HG02884 (cell line): ENCODE data around the gene CHMP5.

Experiments
- ATAC-seq: cut with Tn5 transposase; IDR thresholded peaks from one replicate; pipeline ENCODE4 v1.9.1; 2021; ENCODE audit warnings: mild to moderate bottlenecking, moderate library complexity; ENCODE audit not compliant: unreplicated experiment

The CHMP5 gene

DNA sequence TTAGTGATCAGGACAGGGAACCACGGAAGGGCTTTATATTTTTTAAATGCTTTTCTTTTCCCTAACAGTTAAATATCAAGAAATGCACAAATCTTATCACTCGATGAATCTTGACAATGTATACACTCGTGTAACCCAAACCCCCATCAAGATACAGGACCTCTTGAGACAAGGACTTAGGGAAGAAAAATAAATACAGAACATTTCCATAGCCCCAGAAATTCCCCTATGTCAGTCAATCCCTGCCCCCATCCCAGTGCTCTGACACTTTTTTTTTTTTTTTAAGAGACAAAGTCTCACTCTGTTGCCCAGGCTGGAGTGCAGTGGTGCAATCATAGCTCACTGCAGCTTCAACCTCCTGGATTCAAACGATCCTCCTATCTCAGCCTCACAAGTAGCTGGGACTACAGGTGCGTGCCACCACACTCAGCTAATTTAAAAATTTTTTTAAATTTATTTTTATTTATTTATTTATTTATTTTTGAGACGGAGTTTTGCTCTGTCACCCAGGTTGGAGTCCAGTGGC lies 22.2 kb upstream of the CHMP5 start:
- no peak for ATAC-seq

DNA sequence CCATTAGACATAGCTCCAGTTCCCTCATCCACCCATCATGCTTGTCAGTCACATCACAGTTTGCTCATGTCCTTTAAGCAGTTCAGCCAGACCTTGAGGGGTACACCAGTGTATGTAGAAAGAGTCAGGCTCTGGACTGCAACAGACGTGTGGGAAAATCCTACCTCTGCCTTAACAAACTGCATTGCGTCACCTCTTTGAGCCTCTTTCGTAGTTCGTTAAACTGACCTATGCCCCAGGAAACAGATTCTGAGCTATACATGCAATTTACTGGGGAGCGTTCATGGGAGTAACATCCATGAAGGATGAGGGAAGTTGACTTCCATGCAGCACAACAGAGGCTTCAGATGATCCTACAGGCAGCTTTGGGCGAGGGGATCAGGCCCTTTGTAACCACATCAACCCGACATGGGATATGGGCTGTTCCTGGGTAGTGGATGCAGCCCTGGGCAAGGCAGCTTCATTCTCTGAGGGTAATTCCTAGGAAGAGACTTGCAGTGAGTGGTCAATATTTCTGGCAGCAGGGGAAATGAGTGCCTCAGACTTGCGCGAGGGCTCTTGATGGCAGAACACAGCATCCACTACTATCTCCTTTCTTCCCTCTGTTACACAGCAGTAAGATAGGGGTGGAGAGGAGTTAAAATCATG lies 20.6 kb upstream of the CHMP5 start:
- no peak for ATAC-seq

DNA sequence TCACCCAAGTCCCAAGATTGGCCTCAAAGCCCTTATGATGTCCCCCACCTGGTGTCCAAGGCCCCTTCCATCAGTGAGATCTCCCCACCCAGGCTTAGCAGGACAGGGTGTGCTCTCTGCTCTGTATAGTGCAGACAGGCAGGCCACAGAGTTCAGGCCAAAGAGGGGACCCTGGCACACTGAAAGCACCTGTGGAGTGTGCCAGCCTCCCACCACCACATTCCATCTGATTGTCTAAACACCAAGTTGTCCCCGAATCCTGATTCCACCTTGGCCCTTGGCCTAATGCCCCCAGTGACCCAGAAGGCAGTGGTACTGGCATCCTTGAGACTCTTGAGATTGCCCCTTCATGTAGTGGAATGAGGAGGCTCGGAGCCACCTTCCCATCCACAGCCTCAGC lies 19.5 kb upstream of the CHMP5 start:
- no peak for ATAC-seq

DNA sequence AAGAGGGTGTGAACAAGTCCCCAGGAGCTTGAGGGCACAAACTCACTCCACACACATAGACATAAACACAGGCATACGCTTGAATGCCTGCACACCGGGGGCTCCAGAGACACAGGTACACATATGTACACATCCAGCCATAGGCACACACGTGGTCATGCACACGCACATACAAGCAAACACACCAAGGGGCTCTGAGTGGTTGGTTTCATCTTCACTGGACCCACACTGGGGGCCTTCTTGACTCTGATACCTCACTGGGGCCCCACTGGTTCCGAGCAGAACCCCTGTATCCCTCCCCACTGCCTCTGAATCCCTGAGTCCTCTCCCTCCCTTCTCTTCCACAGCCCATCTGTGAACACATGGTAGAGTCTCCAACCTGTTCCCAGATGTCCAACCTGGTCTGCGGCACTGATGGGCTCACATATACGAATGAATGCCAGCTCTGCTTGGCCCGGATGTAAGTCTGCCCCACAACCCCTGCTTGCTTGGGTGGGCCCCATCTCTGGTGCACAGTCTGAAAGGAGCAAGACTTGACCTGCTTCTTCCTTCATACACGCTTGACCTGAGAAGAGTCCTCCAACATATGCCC lies 18.5 kb upstream of the CHMP5 start:
- no peak for ATAC-seq

DNA sequence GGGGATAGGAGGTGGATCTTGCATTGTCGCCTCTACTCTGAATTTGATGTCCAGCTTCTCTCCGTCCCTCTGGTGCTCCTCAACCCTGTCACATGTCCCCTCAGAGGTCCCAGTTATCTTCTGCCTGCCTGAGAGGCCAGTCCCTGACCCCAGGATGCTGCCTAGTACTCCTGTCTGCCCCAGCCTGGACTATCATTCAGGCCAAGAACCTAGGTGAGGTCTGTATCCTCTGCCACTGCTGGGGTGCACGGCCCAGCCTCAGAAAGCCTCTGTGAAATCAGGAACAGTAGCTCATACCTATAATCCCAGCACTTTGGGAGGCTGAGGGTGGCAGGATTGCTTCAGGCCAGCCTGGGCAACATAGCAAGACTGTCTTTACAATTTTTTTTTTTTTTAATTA lies 16.2 kb upstream of the CHMP5 start:
- no peak for ATAC-seq

DNA sequence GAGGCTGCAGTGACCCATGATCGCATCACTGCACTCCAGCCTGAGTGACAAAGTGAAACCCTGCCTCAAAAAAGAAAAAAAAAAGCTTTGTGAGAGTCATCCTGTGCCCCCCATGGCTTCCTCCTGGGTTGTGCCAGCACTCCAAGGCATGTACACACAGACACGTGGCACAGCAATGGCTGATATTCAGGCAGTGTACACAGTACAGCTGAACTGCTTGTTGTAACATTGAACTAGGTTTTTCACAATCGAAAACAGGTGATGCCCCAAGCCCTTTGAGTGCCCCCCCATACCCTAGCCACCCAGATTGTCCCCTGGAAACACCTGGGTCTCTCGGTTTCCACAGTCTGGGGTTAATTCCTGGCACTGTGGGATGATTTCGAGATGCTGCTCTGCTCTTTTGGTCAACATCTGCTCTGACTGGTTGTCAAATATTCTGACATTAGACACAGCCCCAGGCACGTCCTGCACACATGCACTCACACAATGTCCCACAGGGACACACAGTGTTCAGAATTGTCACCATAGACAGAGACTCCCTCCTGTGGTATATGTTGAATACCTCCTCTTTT lies 15.7 kb upstream of the CHMP5 start:
- no peak for ATAC-seq

DNA sequence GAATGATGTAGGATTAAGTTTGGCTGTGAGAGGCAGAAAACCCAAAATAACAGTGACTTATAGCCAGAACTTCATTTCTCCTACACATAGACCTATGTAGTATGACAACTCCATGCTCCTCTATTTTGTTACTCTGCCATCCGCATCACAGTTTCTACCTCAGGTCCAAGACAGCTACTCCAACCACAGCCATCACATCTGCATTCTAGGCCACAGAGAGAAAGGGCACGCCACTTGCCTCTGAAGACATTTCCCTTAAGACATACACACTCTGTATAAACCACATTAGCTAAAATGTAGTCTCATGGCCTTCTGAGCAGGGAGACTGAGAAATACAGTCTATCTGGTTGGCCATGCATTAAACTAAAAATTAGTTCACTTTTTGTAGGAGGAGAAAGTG lies 14.9 kb upstream of the CHMP5 start:
- no peak for ATAC-seq

DNA sequence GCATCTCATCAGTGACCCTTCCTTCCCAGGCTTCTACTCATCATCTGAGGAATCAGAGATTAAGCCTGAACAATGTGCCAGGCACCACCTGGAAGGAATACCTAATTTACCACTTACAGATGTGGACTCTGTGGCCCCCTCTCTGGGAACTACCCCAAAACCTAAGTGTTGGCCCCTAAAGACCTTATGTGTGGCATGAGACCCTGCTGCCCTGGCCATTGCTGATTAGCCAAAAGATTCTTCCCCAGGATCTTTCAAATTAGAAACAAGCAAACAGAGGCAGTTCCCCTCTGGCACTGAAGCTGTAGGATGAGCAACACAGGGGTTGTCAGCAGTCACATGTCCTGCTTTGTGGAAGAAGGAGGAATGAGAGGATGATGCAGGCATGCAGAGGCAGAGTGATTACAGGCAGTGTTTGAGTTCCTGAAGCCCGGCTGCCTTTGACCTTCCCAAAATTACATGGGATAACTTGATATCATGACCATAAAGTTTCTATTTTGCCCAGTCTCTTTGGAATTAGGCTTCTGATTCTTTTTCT lies 14.3 kb upstream of the CHMP5 start:
- ATAC-seq: no peak

DNA sequence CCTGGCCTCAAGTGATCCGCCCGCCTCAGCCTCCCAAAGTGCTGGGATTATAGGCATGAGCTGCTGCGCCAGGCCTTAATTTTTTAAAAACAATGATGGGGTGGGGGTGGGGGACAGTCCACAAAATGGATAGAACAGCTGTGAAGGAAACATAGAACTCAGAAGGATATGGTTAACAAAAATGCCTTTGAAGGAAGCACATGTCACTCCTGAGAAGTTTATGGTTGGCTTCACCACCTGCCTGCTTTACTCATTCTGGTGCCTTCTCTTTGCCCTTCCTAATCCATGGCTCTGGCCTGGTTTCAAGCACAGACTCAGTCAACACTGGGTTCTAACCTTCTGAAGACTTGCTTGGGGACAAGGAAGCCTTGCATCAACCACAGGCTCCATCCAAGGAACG lies 10.6 kb upstream of the CHMP5 start:
- ATAC-seq: no peak

DNA sequence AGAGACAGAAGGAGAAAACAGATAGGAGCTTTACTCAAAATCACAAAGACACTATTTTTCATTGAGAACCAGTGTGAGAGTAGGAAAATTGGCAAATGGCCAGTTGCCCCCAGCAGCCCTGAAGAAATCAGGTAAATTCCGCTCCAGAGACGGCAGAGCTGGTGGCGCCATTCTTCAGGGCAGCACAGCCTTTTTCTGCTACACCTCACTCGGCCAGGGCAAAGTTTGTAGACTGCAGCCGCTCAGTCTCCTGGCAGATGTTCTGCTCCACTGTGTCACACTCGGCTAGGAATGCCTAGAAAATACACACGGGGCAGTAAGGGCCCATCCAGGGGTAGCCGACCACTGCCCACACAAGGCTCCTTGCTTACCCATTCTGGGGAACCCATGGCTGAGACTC lies 9.8 kb upstream of the CHMP5 start:
- no peak for ATAC-seq

DNA sequence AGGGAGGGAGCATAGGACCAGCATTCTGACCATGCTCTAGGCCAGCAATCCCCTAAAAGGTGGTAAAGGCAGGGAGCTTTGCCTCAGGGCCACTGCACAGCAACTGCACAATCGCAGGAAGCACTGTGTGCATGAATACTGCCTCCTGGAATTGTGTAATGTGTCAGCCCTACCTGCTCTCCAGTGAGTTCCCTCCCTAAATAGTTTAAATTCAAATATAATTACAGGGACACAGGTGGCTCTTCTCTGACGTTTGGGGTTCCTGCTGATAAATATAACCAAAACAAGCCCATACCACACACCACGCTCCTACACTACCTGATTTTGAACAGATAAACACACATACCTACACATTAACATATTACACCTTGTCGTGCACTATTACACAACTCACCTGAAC lies 9.4 kb upstream of the CHMP5 start:
- no peak for ATAC-seq

DNA sequence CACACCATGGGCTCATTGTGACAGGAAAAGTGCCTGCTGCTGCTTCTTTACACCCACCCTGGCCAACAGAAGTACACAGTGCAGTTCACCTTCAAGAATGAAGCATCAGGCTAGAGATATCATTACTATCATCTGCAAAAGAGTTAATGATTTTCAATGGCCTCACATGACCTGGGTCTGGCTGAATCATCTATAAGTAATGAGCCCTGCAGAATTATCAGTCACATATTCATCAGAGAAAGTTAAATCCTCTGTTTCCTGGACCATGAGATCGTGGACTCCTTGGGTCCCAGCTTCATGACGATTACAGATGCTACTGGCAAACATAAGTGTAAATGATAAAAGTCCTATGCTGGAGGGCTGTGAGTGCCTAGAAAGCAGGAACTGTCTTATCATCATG lies 8.6 kb upstream of the CHMP5 start:
- no peak for ATAC-seq

DNA sequence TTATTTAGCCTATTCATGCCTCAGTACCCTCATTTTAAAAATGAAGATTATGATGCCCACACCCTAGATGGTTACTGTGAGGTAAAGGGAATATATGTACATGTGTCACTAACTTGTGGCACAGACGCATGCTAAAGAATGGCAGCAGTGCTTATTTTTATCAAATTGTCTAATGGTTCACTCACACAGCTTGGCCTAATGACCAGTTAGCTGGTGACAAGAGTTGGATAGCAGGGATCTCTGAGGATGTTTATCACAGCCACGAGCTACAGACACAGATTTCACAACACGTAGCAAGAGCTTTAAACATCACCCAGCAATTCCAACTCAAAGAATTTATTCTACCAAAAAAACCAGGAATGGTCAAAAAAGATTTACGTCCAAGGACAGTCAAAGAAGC lies 7.6 kb upstream of the CHMP5 start:
- no peak for ATAC-seq

DNA sequence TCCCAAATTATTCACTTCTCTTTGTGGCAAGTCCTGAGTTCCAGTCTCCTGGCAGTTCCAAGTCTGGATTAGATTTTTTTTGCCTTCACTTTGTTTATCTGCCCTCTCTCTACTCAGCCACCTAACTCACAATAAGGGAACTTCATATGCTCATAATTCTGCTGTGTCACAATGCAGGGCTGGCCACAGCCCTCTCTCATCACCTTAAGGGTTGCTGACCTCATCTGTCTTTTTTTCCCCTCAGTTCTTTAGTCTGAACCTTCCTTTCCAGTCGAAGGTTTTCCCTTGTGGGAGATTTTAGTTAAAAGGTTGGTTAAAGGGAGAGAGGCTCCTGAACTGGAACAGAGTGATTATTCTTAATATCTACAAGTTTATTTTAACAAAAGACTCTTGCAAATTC lies 4.5 kb upstream of the CHMP5 start:
- ATAC-seq: no peak

DNA sequence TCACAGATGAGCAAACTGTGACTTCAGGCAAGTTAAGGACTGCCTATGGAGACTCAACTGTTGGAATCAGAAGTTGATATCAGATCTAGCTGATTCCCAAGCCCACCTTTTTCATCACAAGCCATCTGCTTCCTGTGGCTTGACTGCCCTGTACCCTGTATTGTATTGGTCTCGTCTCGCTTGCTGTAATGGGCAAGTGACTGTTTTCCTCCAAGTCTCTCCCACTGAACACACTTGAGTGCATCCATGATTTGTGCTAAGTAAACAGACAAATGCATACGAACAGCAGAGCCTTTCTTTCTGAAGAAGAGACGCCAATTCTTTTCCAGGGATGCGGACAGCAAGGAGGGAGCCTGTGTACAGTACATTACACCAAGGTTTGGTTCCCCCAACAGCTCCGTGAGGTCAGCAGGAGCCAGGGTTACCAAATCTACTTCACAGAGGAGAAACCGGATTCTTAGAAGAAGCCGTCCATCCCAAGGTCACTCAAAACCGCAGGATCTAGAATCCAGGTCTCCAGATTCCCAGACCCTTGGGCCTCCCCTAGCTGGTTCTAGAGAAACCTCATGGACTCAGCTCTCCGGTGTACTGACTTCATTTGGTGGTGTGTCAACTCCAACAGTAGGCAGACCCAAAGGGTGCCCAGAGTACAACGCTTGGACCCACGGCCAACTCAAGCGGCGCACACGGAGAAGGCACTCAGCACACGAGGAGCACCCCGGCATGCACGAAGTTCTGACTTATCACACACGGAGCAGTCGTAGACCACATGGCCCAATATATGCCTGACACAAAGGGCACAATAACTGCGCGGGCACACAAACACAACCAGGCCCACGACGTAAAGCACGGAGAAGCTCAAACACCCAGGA lies 1.5 kb upstream of the CHMP5 start:
- peak; percentile 11 for ATAC-seq

DNA sequence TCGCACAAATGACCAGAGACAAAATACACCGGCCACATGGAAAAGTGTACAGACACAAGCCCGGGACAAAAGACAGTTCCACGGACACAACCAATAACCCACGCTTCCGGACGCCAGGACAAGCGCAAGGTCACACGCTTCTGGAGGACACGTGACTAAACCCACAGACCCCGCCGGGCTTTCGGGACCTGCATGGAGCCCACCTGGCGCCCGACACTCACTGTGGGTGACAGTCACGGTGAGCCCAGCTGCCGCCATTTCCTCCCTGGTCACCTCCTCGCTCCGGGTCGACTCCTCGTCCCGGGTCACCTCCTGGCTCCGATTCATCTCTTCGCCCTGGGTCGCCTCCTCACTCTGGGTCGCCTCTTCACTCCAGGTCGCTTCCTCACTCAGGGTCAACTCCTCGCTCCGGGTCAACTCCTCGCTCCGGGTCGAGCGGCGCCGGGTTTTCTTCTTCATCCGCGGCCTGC lies 811 bp upstream of the CHMP5 start:
- peak; percentile 26 for ATAC-seq

DNA sequence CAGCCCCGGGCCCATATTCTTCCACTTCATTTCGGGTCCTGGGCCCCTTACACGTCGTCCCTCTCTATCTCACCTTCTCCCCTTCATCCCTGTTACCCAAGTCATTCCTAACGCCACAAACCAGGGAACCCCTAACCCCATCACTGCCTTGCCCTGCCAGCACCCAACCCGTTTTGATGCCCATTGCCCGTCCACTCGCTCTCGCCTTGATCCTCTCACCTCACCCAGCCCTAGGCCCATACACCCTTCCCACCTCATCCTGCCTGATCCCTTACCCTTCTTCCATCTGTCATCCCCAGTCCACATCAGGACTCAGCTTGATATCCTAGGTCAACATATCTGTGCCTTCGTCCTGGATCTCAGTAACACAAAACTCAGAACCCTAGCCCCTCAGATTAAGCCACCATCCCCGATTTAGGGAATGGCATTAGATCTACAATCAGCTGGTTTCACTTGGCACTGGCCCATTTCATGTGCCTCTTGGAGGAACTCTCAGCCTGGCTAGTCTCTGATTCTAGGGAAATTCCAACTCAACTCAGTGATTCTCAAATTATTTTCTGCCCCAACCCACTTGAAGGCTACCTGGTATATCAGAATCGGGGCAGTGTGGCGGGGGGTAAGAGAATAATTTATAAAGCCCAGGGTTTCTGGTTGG lies 489 bp downstream of the CHMP5 start:
- ATAC-seq: no peak

DNA sequence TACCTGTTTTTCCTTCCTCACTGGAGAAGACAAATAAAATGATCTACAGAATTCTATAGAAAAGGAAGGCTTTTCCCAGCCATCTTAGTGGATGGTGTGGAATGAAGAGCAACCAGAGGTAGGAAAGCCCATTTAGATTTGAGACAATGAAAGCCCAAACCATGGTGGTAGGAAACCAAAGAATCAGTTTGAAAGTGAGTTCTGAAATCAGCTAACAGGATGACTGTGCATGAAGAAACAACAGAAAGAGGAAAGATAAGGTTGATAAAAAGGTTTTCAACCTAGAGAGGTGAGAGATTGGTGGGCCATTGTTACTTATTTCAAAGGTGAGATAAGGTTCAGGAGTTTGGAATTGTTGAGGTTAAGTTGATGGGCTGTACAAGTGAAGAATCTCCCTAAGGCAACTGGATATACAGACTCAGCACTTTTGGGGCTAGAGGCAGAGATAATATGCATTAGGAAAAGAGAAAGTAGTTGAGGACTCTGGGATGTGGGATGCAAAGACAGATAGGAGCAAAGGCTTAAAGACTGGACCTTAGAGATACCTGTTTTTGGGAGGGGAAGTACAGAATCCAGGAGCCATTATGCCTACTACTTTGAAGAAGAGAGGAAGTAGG lies 2.4 kb downstream of the CHMP5 start:
- no peak for ATAC-seq

DNA sequence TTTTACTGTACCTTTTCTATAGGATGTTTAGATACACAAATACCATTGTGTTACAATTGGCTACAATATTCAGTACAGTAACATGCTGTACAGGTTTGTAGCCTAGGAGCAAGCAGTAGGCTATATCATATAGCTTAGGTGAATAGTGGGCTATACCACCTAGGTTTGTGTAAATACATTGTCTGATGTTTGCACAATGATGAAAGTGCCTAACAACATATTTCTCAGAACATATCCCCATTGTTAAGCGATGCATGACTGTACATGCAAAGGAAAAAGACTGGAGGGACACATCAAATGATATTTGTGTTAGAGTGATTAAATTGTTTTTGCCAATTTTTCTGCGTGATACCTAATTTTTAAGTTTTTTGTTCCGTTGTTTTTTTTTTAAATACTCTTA lies 5.3 kb downstream of the CHMP5 start:
- ATAC-seq: no peak

DNA sequence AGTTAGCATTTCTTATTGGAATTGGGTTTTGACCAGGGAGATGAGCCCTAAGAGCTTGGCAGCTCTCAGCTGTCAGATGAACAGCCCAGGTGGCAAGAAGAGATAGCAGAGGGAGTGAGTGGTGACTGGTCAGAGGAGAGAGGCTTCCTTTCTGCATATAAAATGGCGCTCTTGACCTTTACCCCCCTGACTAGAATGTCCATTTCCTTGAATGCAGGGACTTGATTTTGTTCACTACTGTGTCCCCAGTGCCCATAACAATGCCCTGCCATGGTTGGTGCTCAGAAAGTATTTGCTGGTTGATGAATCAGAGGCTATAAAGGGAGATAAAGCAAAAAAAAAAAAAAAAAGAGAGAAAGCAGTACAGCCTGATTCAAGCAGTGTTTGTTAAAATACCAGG lies 7.2 kb downstream of the CHMP5 start:
- no peak for ATAC-seq
